ENCODE data around the gene MMP17.

- TF ChIP-seq CTCF (IDR thresholded peaks at IDR 0.05; ENCODE audit: low read depth, low read length, poor library complexity, severe bottlenecking) (no peak), EZH2phosphoT487 (IDR thresholded peaks at IDR 0.05; ENCODE audit: borderline replicate concordance, low read length) (0 out of 2 replicates have a peak, but pooled peaks have one; percentile 10)
Measured at GRCh38 chr12:131830914-131831571, 2.9 kb downstream of the MMP17 start.
